Mammary epithelial cell (primary cell): ENCODE results near the gene POU3F1.

Experiments
- CTCF ChIP-seq, 2 donors: IDR thresholded peaks in 1 of 2; conservative IDR thresholded peaks in 1 of 2; 2 replicates each; pipeline ENCODE4 v1.5.1; 2011 to 2012; ENCODE audit warnings: inconsistent platforms in 2 of 2, low read length in 2 of 2, mild to moderate bottlenecking in 2 of 2, control low read depth in 1 of 2, low read depth in 1 of 2; ENCODE audit not compliant: insufficient read depth in 1 of 2; ENCODE audit errors: extremely low read depth in 1 of 2
- EZH2 ChIP-seq: IDR thresholded peaks from 2 replicates; pipeline ENCODE4 v1.6.1; 2012; ENCODE audit warnings: low read length, inconsistent platforms, borderline replicate concordance

- no peak for TF ChIP-seq CTCF (conservative IDR thresholded peaks at IDR 0.05 in 1 of 2, IDR thresholded peaks at IDR 0.05 in 1 of 2; ENCODE audit: extremely low read depth in 1 of 2, insufficient read depth in 1 of 2, low read depth in 1 of 2, low read length in 2 of 2)
- TF ChIP-seq EZH2: no peak
Observed at GRCh38 chr1:38085666-38086330, 39.2 kb upstream of the POU3F1 start.
